Upper lobe of right lung (tissue), 1 donor: ENCODE measurements around the gene HSH2D. TPM values are rescaled to one million over a fixed set of nuclear protein-coding genes. Genes with fewer than 3 reads are reported as not detected.

Source experiments
- ATAC-seq: fragments of 200-7000 bp; cut with Tn5 transposase; one replicate; pipeline ENCODE4 v1.9.1; 2020; ENCODE audit warnings: mild to moderate bottlenecking, moderate library complexity
- DNase-seq: peaks from one replicate; pipeline ENCODE4 v3.0.0-alpha.2; 2020
- H3K27ac ChIP-seq: fragments of 200-600 bp; one replicate; pipeline ENCODE4 v1.8.0; 2022
- H3K27me3 ChIP-seq: fragments of 200-600 bp; one replicate; pipeline ENCODE4 v1.8.0; 2022; ENCODE audit warnings: mild to moderate bottlenecking
- H3K36me3 ChIP-seq: fragments of 200-600 bp; one replicate; pipeline ENCODE4 v1.8.0; 2022
- H3K4me1 ChIP-seq: fragments of 200-600 bp; one replicate; pipeline ENCODE4 v1.8.0; 2022
- H3K4me3 ChIP-seq: fragments of 200-600 bp; one replicate; pipeline ENCODE4 v1.8.0; 2022; ENCODE audit warnings: mild to moderate bottlenecking
- H3K9me3 ChIP-seq: fragments of 200-600 bp; one replicate; pipeline ENCODE4 v1.8.0; 2022
- CTCF ChIP-seq: fragments of 200-600 bp; IDR thresholded peaks from one replicate; pipeline ENCODE4 v1.8.0; 2022; ENCODE audit warnings: antibody characterized with exemption
- intact Hi-C: fragments of 100-400 bp; cut with DNase I; formaldehyde crosslinking; loops from one replicate; pipeline ENCODE4 v1.11.0; 2022
- total RNA-seq: library from RNA; stranded (reverse); fragmentation: NEBNext Ultra II Directional; extraction: Animal tissue kit (Norgen Biotek cat#: 25700); gene quantifications from one replicate; pipeline ENCODE4 v1.2.1, GENCODE V29; 2021
- donor health status: DM: no; HTN: yes; CAD: no; lungs with severe emphysema.

The HSH2D gene
- total RNA-seq, 1 donor from 2014 or later: 6.0 TPM

GRCh38 chr19:16191216-16191908, 47.9 kb downstream of the HSH2D start:
- H3K27ac ChIP-seq: no peak overlapping the region
- ATAC-seq (peak; percentile 24), DNase-seq (no peak)
- intact Hi-C loops: no loop called here
- H3K36me3 ChIP-seq: peaks cover 51% of the 10 kb centered on the region
- H3K4me3 ChIP-seq: no peak overlapping the region
- H3K4me1 ChIP-seq: peaks cover 8% of the 10 kb centered on the region
- no peaks in the 10 kb centered on the region for H3K27me3 ChIP-seq
- H3K9me3 ChIP-seq: no peaks in the 10 kb centered on the region
- no peak for TF ChIP-seq CTCF

- no peak for TF ChIP-seq CTCF
- Histone ChIP-seq H3K36me3 (peaks cover 46% of the 10 kb centered on the region), H3K27ac (no peak overlapping the region), H3K27me3 (no peaks in the 10 kb centered on the region), H3K4me3 (no peak overlapping the region), H3K9me3 (no peaks in the 10 kb centered on the region), H3K4me1 (peaks cover 5% of the 10 kb centered on the region)
- intact Hi-C loops: no loop called here
- DNase-seq: no peak
- ATAC-seq: no peak
Measured at GRCh38 chr19:16193466-16193865, 50.0 kb downstream of the HSH2D start.

- Histone ChIP-seq H3K36me3 (peaks cover 12% of the 10 kb centered on the region), H3K27me3 (no peaks in the 10 kb centered on the region), H3K4me3 (peak overlapping the region; percentile 89), H3K27ac (peak overlapping the region; percentile 89), H3K9me3 (no peaks in the 10 kb centered on the region), H3K4me1 (peaks cover 23% of the 10 kb centered on the region)
- ATAC-seq (no peak), DNase-seq (no peak)
- TF ChIP-seq CTCF: no peak
- intact Hi-C loops: no loop called here
Measured at GRCh38 chr19:16197188-16197621, 53.7 kb downstream of the HSH2D start.

GRCh38 chr19:16197622-16198369, 54.3 kb downstream of the HSH2D start, which contains the start of gene AP1M1:
Gene AP1M1 (plus strand): TSS chr19:16197911. CDS start chr19:16198027, 116 bp downstream.
- H3K9me3 ChIP-seq: no peaks in the 10 kb centered on the region
- H3K4me3 ChIP-seq: peak within 1 kb of the TSS; percentile 89
- ATAC-seq (peak; percentile 92), DNase-seq (peak; percentile 99)
- no peaks in the 10 kb centered on the region for H3K27me3 ChIP-seq
- H3K27ac ChIP-seq: peak within 1 kb of the TSS; percentile 89
- no peak for TF ChIP-seq CTCF
- intact Hi-C loops: no loop called here
- peaks cover 23% of the 10 kb centered on the region for H3K4me1 ChIP-seq
- H3K36me3 ChIP-seq: peaks cover 6% of the 10 kb centered on the region

- peak; percentile 16 for ATAC-seq
- DNase-seq: no peak
- TF ChIP-seq CTCF: no peak
- Histone ChIP-seq H3K4me3 (peak overlapping the region; percentile 89), H3K4me1 (peaks cover 23% of the 10 kb centered on the region), H3K27ac (peak overlapping the region; percentile 89), H3K9me3 (no peaks in the 10 kb centered on the region), H3K36me3 (peaks cover 6% of the 10 kb centered on the region), H3K27me3 (no peaks in the 10 kb centered on the region)
- intact Hi-C loops: no loop called here
Measured at GRCh38 chr19:16198370-16198651, 54.8 kb downstream of the HSH2D start.
